ENCODE data around the gene SMYD4.
"Not testable (repeated sequence)": the region's sequence is repeated elsewhere in the genome, so short reads cannot be mapped to it uniquely, and the experiment has no call there.

Gene SMYD4

GRCh38 chr17:1830288-1830687 is 586 bp upstream of the SMYD4 start:
- in situ Hi-C loops (cut with MboI; ENCODE audit: low sequenced_read_pairs) = no loop called here

GRCh38 chr17:1829216-1829591 is 498 bp downstream of the SMYD4 start:
- in situ Hi-C loops (cut with MboI; ENCODE audit: low sequenced_read_pairs) = no loop called here

- in situ Hi-C loops (cut with MboI; ENCODE audit: low sequenced_read_pairs) = no loop called here
These were observed 9.0 kb downstream of the SMYD4 start for GRCh38 chr17:1820528-1821252.

- in situ Hi-C loops (cut with MboI; ENCODE audit: low sequenced_read_pairs) = no loop called here
These were observed 16.6 kb downstream of the SMYD4 start for GRCh38 chr17:1813088-1813487.

- in situ Hi-C loops (cut with MboI; ENCODE audit: low sequenced_read_pairs) = no loop called here
These were observed 19.1 kb downstream of the SMYD4 start for GRCh38 chr17:1810450-1811103.

- in situ Hi-C loops (cut with MboI; ENCODE audit: low sequenced_read_pairs) = not testable (repeated sequence)
These were observed 19.9 kb downstream of the SMYD4 start for GRCh38 chr17:1809815-1810214.

GRCh38 chr17:1808644-1809043 is 21.1 kb downstream of the SMYD4 start:
- in situ Hi-C loops (cut with MboI; ENCODE audit: low sequenced_read_pairs) = no loop called here

- in situ Hi-C loops (cut with MboI; ENCODE audit: low sequenced_read_pairs) = no loop called here
These were observed 21.8 kb downstream of the SMYD4 start for GRCh38 chr17:1807890-1808289.

- in situ Hi-C loops (cut with MboI; ENCODE audit: low sequenced_read_pairs) = no loop called here
These were observed 26.4 kb downstream of the SMYD4 start for GRCh38 chr17:1803280-1803679.

- in situ Hi-C loops (cut with MboI; ENCODE audit: low sequenced_read_pairs) = no loop called here
These were observed 27.3 kb downstream of the SMYD4 start for GRCh38 chr17:1802429-1802828.

- in situ Hi-C loops (cut with MboI; ENCODE audit: low sequenced_read_pairs) = no loop called here
These were observed 29.0 kb downstream of the SMYD4 start for GRCh38 chr17:1800712-1801111.

- in situ Hi-C loops (cut with MboI; ENCODE audit: low sequenced_read_pairs) = no loop called here
These were observed 29.5 kb downstream of the SMYD4 start for GRCh38 chr17:1800240-1800639.

- in situ Hi-C loops (cut with MboI; ENCODE audit: low sequenced_read_pairs) = not testable (repeated sequence)
These were observed 31.9 kb downstream of the SMYD4 start for GRCh38 chr17:1797846-1798245.

- in situ Hi-C loops (cut with MboI; ENCODE audit: low sequenced_read_pairs) = no loop called here
These were observed 32.4 kb downstream of the SMYD4 start for GRCh38 chr17:1797323-1797722.

GRCh38 chr17:1796800-1797199 is 32.9 kb downstream of the SMYD4 start:
- in situ Hi-C loops (cut with MboI; ENCODE audit: low sequenced_read_pairs) = no loop called here

- in situ Hi-C loops (cut with MboI; ENCODE audit: low sequenced_read_pairs) = no loop called here
These were observed 36.3 kb downstream of the SMYD4 start for GRCh38 chr17:1793447-1793806.

- in situ Hi-C loops (cut with MboI; ENCODE audit: low sequenced_read_pairs) = no loop called here
These were observed 36.9 kb downstream of the SMYD4 start for GRCh38 chr17:1792495-1793446.

GRCh38 chr17:1789936-1790335 is 39.8 kb downstream of the SMYD4 start:
- in situ Hi-C loops (cut with MboI; ENCODE audit: low sequenced_read_pairs) = no loop called here

GRCh38 chr17:1787301-1787902 is 42.3 kb downstream of the SMYD4 start:
- in situ Hi-C loops (cut with MboI; ENCODE audit: low sequenced_read_pairs) = no loop called here

GRCh38 chr17:1786708-1787107 is 43.0 kb downstream of the SMYD4 start:
- in situ Hi-C loops (cut with MboI; ENCODE audit: low sequenced_read_pairs) = no loop called here

GRCh38 chr17:1785930-1786329 is 43.8 kb downstream of the SMYD4 start:
- in situ Hi-C loops (cut with MboI; ENCODE audit: low sequenced_read_pairs) = no loop called here
